WERI-Rb-1 (cell line): ENCODE results near the gene C16orf87.

Experiments used
- DNase-seq: peaks from one replicate; pipeline ENCODE4 v3.0.0-alpha.2; 2020
- H3K27ac ChIP-seq: fragments of 250-450 bp; sonication (Bioruptor Pico); 2 replicates; pipeline ENCODE4 v1.5.1; 2020; ENCODE audit warnings: mild to moderate bottlenecking, moderate library complexity
- H3K27me3 ChIP-seq: fragments of 250-450 bp; sonication (Bioruptor Pico); 2 replicates; pipeline ENCODE4 v1.5.1; 2021; ENCODE audit warnings: mild to moderate bottlenecking, low read depth, moderate library complexity; ENCODE audit not compliant: insufficient read depth, severe bottlenecking
- H3K36me3 ChIP-seq: fragments of 250-450 bp; sonication (Bioruptor Pico); 2 replicates; pipeline ENCODE4 v1.5.1; 2020; ENCODE audit warnings: mild to moderate bottlenecking, moderate library complexity
- H3K4me3 ChIP-seq: 2 replicates; pipeline ENCODE4 v1.5.1; 2011; ENCODE audit warnings: low read depth, mild to moderate bottlenecking, control low read depth, low read length
- H3K9me3 ChIP-seq: fragments of 250-450 bp; sonication (Bioruptor Pico); 2 replicates; pipeline ENCODE4 v1.5.1; 2021; ENCODE audit warnings: mild to moderate bottlenecking, moderate library complexity; ENCODE audit not compliant: severe bottlenecking
- TF ChIP-seq, protein P1 (sequence below): IDR thresholded peaks from 2 replicates; pipeline ENCODE4 v1.5.1; 2011; ENCODE audit warnings: low read depth, mild to moderate bottlenecking, control low read depth, inconsistent platforms, low read length

The C16orf87 gene

DNA sequence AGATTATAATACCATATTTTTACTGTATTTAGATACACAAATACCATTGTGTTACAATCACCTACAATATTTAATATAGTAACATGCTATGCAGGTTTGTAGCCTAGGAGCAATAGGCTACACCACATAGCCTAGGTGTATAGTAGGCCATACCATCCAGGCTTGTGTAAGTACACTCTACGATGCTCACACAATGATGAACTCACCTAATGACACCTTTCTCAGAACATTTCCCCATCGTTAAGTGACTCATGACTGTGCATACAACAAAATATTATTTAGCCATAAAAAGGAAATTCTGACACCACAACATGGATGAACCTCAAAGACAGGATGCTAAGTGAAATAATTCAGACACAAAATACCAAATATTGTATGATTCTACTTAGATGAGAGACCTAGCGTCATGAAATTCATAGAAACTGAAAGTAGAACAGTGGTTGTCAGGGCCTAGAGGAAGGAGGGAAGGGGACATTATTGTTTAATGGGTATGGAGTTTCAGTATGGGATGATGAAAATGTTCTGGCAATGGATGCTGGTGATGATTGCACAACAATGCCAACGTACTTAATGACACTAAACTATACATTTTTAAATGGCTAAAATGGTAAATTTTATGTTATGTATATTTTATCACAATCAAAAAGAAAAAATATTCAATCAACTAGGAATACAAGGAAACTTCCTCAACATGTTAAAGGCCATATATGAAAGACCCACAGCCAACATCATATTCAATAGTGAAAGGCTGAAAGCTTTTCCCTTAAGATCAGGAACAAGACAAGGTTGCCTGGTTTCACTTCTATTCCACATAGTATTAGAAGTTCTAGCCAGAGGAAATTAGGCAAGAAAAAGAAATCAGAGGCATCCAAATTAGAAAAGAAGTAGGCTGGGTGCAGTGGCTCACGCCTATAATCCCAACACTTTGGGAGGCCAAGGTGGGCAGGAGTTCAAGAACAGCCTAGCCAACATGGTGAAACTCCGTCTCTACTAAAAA, 5.9 kb upstream of the C16orf87 start:
- no peak overlapping the region for H3K4me3 ChIP-seq
- H3K36me3 ChIP-seq: no peaks in the 10 kb centered on the region
- no peaks in the 10 kb centered on the region for H3K27me3 ChIP-seq
- no peak for DNase-seq
- TF ChIP-seq, protein P1, sequence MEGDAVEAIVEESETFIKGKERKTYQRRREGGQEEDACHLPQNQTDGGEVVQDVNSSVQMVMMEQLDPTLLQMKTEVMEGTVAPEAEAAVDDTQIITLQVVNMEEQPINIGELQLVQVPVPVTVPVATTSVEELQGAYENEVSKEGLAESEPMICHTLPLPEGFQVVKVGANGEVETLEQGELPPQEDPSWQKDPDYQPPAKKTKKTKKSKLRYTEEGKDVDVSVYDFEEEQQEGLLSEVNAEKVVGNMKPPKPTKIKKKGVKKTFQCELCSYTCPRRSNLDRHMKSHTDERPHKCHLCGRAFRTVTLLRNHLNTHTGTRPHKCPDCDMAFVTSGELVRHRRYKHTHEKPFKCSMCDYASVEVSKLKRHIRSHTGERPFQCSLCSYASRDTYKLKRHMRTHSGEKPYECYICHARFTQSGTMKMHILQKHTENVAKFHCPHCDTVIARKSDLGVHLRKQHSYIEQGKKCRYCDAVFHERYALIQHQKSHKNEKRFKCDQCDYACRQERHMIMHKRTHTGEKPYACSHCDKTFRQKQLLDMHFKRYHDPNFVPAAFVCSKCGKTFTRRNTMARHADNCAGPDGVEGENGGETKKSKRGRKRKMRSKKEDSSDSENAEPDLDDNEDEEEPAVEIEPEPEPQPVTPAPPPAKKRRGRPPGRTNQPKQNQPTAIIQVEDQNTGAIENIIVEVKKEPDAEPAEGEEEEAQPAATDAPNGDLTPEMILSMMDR: no peak
- no peaks in the 10 kb centered on the region for H3K9me3 ChIP-seq
- H3K27ac ChIP-seq: no peak overlapping the region

DNA sequence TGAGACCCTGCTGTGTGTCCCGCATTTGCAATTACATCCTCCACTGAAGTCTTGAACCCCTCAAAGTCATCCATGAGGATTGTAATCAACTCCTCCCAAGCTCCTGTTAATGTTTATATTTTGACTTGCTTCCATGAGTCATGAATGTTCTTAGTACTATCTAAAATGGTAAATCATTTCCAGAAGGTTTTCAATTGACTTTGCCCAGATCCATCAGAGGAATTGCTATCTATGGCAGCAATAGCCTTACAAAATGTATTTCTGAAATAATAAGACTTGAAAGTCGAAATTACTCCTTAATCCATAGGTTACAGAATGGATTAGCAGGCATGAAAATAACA, 2.5 kb upstream of the C16orf87 start:
- TF ChIP-seq, protein P1: no peak
- Histone ChIP-seq H3K27ac (no peak overlapping the region), H3K4me3 (no peak overlapping the region), H3K9me3 (no peaks in the 10 kb centered on the region), H3K27me3 (no peaks in the 10 kb centered on the region), H3K36me3 (peaks cover 6% of the 10 kb centered on the region; the same call in 1 of the 2 replicates)
- DNase-seq: no peak

DNA sequence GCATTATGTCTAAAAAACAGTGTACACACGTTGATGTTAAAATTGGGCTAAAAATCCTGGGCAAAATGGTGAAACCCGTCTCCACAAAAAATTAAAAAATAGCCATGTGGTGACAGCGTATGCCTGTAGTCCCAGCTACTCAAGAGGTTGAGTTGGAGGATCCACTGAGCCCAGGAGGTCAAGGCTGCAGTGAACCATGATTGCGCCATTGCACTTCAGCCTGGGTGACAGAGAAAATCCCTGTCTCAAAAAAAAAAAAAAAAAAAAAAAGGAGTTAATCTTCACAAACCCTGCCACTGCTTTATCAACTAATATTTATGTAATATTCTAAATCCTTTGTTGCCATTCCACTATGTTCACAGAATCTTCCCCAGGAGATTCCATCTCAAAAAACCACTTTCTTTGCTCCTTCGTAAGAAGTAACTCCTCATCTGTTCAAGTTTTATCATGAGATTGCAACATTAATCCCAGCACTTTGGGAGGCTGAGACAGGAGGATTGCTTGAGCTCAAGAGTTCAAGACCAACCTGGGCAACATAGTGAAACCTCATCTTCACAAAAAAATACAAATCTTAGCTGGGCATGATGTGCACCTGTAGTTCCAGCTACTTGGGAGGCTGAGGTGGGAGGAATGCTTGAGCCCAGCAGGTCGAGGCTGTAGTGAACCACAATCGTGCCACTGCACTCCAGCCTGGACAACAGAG, 1.9 kb upstream of the C16orf87 start:
- TF ChIP-seq, protein P1: no peak
- H3K27me3 ChIP-seq: no peaks in the 10 kb centered on the region
- peaks cover 6% of the 10 kb centered on the region; the same call in 1 of the 2 replicates for H3K36me3 ChIP-seq
- no peak overlapping the region for H3K4me3 ChIP-seq
- no peaks in the 10 kb centered on the region for H3K9me3 ChIP-seq
- DNase-seq: no peak
- no peak overlapping the region for H3K27ac ChIP-seq

DNA sequence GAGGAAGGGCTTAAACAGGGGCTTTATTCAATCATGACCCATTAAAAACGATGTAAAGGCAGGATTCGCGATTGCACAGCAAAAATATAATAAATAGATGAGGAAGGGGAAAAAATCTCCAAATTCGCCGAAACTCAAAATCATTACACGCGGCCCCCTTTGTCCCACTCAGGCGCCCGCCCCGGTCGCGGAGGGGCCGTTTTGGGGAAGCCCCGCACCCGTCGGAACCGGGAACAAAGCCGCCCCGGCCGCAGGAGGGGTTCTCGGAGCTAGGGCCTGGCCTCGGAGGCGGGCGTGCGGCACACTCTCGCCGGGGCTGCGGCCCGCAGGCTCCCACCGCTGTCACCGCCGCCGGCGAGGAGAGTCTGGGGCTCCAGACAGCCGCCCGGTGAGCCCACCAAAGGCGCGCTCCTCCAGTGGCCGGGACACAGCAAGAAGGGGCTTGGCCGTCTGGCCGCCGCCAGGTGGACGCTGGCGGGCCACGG, 521 bp downstream of the C16orf87 start:
- peak overlapping the region; percentile 93 for H3K27ac ChIP-seq
- peak overlapping the region; percentile 96 for H3K4me3 ChIP-seq
- peaks cover 6% of the 10 kb centered on the region; the same call in 1 of the 2 replicates for H3K36me3 ChIP-seq
- H3K9me3 ChIP-seq: no peaks in the 10 kb centered on the region
- TF ChIP-seq, protein P1: no peak
- no peaks in the 10 kb centered on the region for H3K27me3 ChIP-seq
- DNase-seq: no peak

DNA sequence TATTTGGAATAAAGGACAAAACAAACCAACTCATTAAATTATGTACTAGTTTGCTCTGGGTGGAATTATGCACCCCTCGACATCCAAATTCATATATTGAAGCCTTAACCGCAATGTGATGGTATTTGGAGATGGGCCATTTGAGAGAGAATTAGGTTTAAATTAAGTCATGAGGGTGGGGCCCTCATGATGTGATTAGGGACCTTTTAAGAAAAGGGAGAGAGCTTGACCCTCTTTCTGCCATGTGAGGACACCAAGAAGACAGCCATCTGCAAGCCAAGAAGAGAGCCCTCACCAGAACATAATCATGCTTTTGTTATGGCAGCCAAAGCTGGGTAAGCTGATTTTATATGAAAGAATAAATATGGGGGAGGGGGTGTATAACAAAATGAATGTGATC, 2.0 kb downstream of the C16orf87 start:
- Histone ChIP-seq H3K36me3 (peaks cover 6% of the 10 kb centered on the region; the same call in 1 of the 2 replicates), H3K27me3 (no peaks in the 10 kb centered on the region), H3K4me3 (no peak overlapping the region), H3K9me3 (no peaks in the 10 kb centered on the region), H3K27ac (no peak overlapping the region)
- no peak for DNase-seq
- TF ChIP-seq, protein P1: no peak
